DOHH2 (cell line): ENCODE results near the gene SLC2A4RG.

Experiments used
- H3F3A ChIP-seq: fragments of 200-600 bp; sonication (generic), shearing (Covaris generic); 2 replicates; pipeline ENCODE4 v1.6.0; 2016; ENCODE audit warnings: antibody characterized with exemption, mild to moderate bottlenecking; ENCODE audit not compliant: control insufficient read depth, insufficient read depth
- H3K27ac ChIP-seq: fragments of 200-600 bp; sonication (generic); 2 replicates; pipeline ENCODE4 v1.5.1; 2014; ENCODE audit warnings: low read depth, mild to moderate bottlenecking, low read length, moderate library complexity
- H3K27me3 ChIP-seq: fragments of 200-600 bp; sonication (generic); 2 replicates; pipeline ENCODE4 v1.6.1; 2014; ENCODE audit warnings: mild to moderate bottlenecking, low read length, mixed read lengths; ENCODE audit not compliant: control insufficient read depth
- H3K36me3 ChIP-seq: fragments of 200-600 bp; sonication (generic); 2 replicates; pipeline ENCODE4 v1.6.1; 2014; ENCODE audit warnings: mild to moderate bottlenecking, low read length, moderate library complexity, mixed read lengths; ENCODE audit not compliant: control insufficient read depth
- H3K4me1 ChIP-seq: fragments of 200-600 bp; sonication (generic); 2 replicates; pipeline ENCODE4 v1.6.1; 2014; ENCODE audit warnings: mild to moderate bottlenecking, low read length, mixed read lengths; ENCODE audit not compliant: control insufficient read depth
- H3K4me2 ChIP-seq: fragments of 200-600 bp; sonication (generic); 2 replicates; pipeline ENCODE4 v1.6.0; 2014; ENCODE audit warnings: mild to moderate bottlenecking, low read length, moderate library complexity
- H3K4me3 ChIP-seq: fragments of 200-600 bp; sonication (generic); 2 replicates; pipeline ENCODE4 v1.5.1; 2014; ENCODE audit warnings: mild to moderate bottlenecking, low read length, mixed read lengths
- H3K79me2 ChIP-seq: fragments of 200-600 bp; sonication (generic); 2 replicates; pipeline ENCODE4 v1.6.1; 2014; ENCODE audit warnings: mild to moderate bottlenecking, low read length, mixed read lengths; ENCODE audit not compliant: control insufficient read depth
- H3K9me2 ChIP-seq: fragments of 200-600 bp; sonication (generic); replicated peaks from 2 replicates; pipeline ENCODE4 v1.6.1; 2014; ENCODE audit warnings: mild to moderate bottlenecking, low read length, mixed read lengths; ENCODE audit not compliant: control insufficient read depth
- H3K9me3 ChIP-seq: fragments of 200-600 bp; sonication (generic); 2 replicates; pipeline ENCODE4 v1.6.1; 2014; ENCODE audit warnings: antibody characterized with exemption, low read length, mixed read lengths; ENCODE audit not compliant: control insufficient read depth, insufficient read depth
- H4K20me1 ChIP-seq: fragments of 200-600 bp; sonication (generic); 2 replicates; pipeline ENCODE4 v1.6.0; 2014; ENCODE audit warnings: low read depth, mild to moderate bottlenecking, antibody characterized with exemption, low read length, moderate library complexity; ENCODE audit not compliant: control insufficient read depth, insufficient read depth
- CTCF ChIP-seq: fragments of 200-600 bp; sonication (generic); IDR thresholded peaks from one replicate; pipeline ENCODE4 v1.5.1; 2014; ENCODE audit warnings: antibody characterized with exemption, mild to moderate bottlenecking, low read depth, low read length; ENCODE audit not compliant: poor library complexity, severe bottlenecking
- EZH2phosphoT487 ChIP-seq: fragments of 200-600 bp; sonication (generic); IDR thresholded peaks from 2 replicates; pipeline ENCODE4 v1.6.1; 2017; ENCODE audit warnings: borderline replicate concordance, mild to moderate bottlenecking, antibody characterized with exemption, low read length, moderate library complexity, mixed read lengths

SLC2A4RG gene

GRCh38 chr20:63771046-63771707, 31.6 kb downstream of the SLC2A4RG start:
- Histone ChIP-seq H4K20me1 (no peaks in the 10 kb centered on the region), H3K27ac (no peak overlapping the region), H3K9me2 (no peaks in the 10 kb centered on the region), H3K27me3 (peaks cover 11% of the 10 kb centered on the region), H3K36me3 (no peaks in the 10 kb centered on the region), H3K79me2 (no peaks in the 10 kb centered on the region), H3K4me3 (no peak overlapping the region), H3K9me3 (no peaks in the 10 kb centered on the region), H3K4me2 (no peak overlapping the region), H3K4me1 (no peaks in the 10 kb centered on the region), H3F3A (no peaks in the 10 kb centered on the region)
- no peak for TF ChIP-seq CTCF
- no peak for TF ChIP-seq EZH2phosphoT487

- Histone ChIP-seq H3K9me3 (no peaks in the 10 kb centered on the region), H3K27me3 (peaks cover 11% of the 10 kb centered on the region), H3K4me3 (no peak overlapping the region), H3K27ac (no peak overlapping the region), H3K79me2 (no peaks in the 10 kb centered on the region), H3K9me2 (no peaks in the 10 kb centered on the region), H3F3A (no peaks in the 10 kb centered on the region), H3K4me2 (no peak overlapping the region), H3K4me1 (no peaks in the 10 kb centered on the region), H4K20me1 (no peaks in the 10 kb centered on the region), H3K36me3 (no peaks in the 10 kb centered on the region)
- TF ChIP-seq CTCF: no peak
- TF ChIP-seq EZH2phosphoT487: no peak
These were observed 33.4 kb downstream of the SLC2A4RG start for GRCh38 chr20:63772781-63773518.

GRCh38 chr20:63773571-63774241, 34.1 kb downstream of the SLC2A4RG start:
- no peaks in the 10 kb centered on the region for H3K4me1 ChIP-seq
- H3K9me3 ChIP-seq: no peaks in the 10 kb centered on the region
- H3K27ac ChIP-seq: no peak overlapping the region
- peaks cover 11% of the 10 kb centered on the region for H3K27me3 ChIP-seq
- H3F3A ChIP-seq: no peaks in the 10 kb centered on the region
- no peak for TF ChIP-seq EZH2phosphoT487
- TF ChIP-seq CTCF: no peak
- H3K4me3 ChIP-seq: no peak overlapping the region
- no peaks in the 10 kb centered on the region for H3K9me2 ChIP-seq
- H3K79me2 ChIP-seq: no peaks in the 10 kb centered on the region
- H3K4me2 ChIP-seq: no peak overlapping the region
- H4K20me1 ChIP-seq: no peaks in the 10 kb centered on the region
- H3K36me3 ChIP-seq: no peaks in the 10 kb centered on the region
